Measurements from ENCODE around the gene SOWAHD. TPM values are rescaled to one million over a fixed set of nuclear protein-coding genes. Genes with fewer than 3 reads are reported as not detected.

The SOWAHD gene
- total RNA-seq = not detected

GRCh38 chrX:119757979-119758730 is at the start of gene SOWAHD:
SOWAHD (plus strand) TSS chrX:119758588; CDS start chrX:119758668, 80 bp downstream.

GRCh38 chrX:119791437-119792231 is 33.2 kb downstream of the SOWAHD start, which contains the start of gene RPL39:
RPL39 (minus strand) TSS chrX:119791630; CDS start chrX:119791576, 54 bp downstream.

Small RNA genes lying within 50 kb of the gene (small RNA-seq; reads per million reads assigned to genes)
- 0 to 1.2 reads per million in 2 donors for gene SNORA69

Other genes starting within 250 kb of the SOWAHD start
- gene STEEP1, start 193.2 kb upstream of the SOWAHD start, total RNA-seq = 10 to 100 TPM; 22.0 to 30.3 TPM
- 10 to 100 TPM; 30.6 to 32.6 TPM for gene UBE2A, start 184.0 kb upstream of the SOWAHD start, total RNA-seq
- gene NKRF, start 152.2 kb upstream of the SOWAHD start, total RNA-seq = 1 to 10 TPM; 7.9 to 9.3 TPM
- gene SEPTIN6, start 65.4 kb upstream of the SOWAHD start, total RNA-seq = 10 to 100 TPM; 14.5 to 20.6 TPM
- gene RPL39, start 33.0 kb downstream of the SOWAHD start, total RNA-seq = 1,000 to 10,000 TPM; 1,101 to 1,343 TPM
- 1 to 10 TPM in 1 of 2 donors, under 1 TPM in 1; 0.69 to 1.7 TPM for gene UPF3B, start 94.4 kb downstream of the SOWAHD start, total RNA-seq
- 10 to 100 TPM; 12.4 to 18.0 TPM for gene RNF113A, start 113.1 kb downstream of the SOWAHD start, total RNA-seq
- gene NDUFA1, start 113.2 kb downstream of the SOWAHD start, total RNA-seq = 10 to 100 TPM; 36.5 to 59.9 TPM
- not detected for gene AKAP14, start 137.3 kb downstream of the SOWAHD start, total RNA-seq
- 1 to 10 TPM; 3.4 to 4.0 TPM for gene NKAP, start 185.2 kb downstream of the SOWAHD start, total RNA-seq